ENCODE results near the gene PPP4R2. TPM values are rescaled to one million over a fixed set of nuclear protein-coding genes. Genes with fewer than 3 reads are reported as not detected.

Gene PPP4R2
- total and polyA plus RNA-seq, 9 of the 15 experiments (the other 6 are each of a cell fraction or from before 2014, with no cell fraction given): 11.0 to 49.6 (median 31.6) TPM

DNA sequence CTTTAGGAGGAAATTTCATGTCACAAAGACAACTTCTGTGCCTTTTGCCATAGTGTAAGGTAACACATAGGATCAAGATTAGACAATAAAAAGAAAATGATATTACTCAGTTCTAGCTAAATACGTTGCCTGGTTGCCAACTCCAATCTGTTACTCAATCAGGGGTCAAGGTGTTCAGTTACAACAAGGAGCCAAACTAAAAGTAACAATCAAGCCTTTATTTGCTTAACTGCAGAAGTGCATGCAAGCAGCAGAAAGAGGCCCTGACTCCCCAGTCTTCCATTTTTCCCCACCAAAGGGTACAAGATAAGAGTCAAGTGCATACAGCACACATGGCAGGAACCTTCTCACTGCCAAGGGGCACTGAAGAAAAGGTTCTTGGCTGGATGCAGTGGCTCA, 28.3 kb upstream of the PPP4R2 start:
- Histone ChIP-seq H2AFZ (ENCODE audit: low read depth, low read length) (no peak overlapping the region), H3K79me2 (ENCODE audit: control insufficient read depth, insufficient read depth, low read length) (no peaks in the 10 kb centered on the region), H3K27me3 (ENCODE audit: control insufficient read depth in 2 of 2, insufficient read depth in 2 of 2, low read length in 2 of 2) (no peaks in the 10 kb centered on the region), H3K9me1 (ENCODE audit: control insufficient read depth, insufficient read depth, low read length) (no peaks in the 10 kb centered on the region), H3K27ac (ENCODE audit: extremely low read depth, low read depth, low read length) (no peak overlapping the region), H3K36me3 (ENCODE audit: control insufficient read depth, insufficient read depth, low read length) (no peaks in the 10 kb centered on the region), H4K20me1 (replicated peaks; ENCODE audit: control insufficient read depth, insufficient read depth, low read length) (no peaks in the 10 kb centered on the region), H3K9ac (ENCODE audit: insufficient read depth in 1 of 2, low read depth in 2 of 2, low read length in 2 of 2) (no peak overlapping the region), H3K4me3 (no peak overlapping the region), H3K9me3 (replicated peaks; ENCODE audit: control insufficient read depth, insufficient read depth, low read depth, low read length) (no peaks in the 10 kb centered on the region), H3K4me2 (ENCODE audit: insufficient read depth, low read length) (no peak overlapping the region), H3K4me1 (replicated peaks in 1 of 2; ENCODE audit: control insufficient read depth in 2 of 2, insufficient read depth in 2 of 2, low read length in 2 of 2) (no peaks in the 10 kb centered on the region; a peak in 2 of 5 replicates)
- POLR2A ChIA-PET: no interaction called here
- intact Hi-C loops (cut with micrococcal nuclease) (no loop called here), in situ Hi-C loops (cut with MboI) (no loop called here)
- FAIRE-seq (no peak), DNase-seq (ENCODE audit: extremely low read depth in 1 of 4, low spot score in 3 of 4) (no peak), ATAC-seq (no peak)
- TF ChIP-seq, protein P1, sequence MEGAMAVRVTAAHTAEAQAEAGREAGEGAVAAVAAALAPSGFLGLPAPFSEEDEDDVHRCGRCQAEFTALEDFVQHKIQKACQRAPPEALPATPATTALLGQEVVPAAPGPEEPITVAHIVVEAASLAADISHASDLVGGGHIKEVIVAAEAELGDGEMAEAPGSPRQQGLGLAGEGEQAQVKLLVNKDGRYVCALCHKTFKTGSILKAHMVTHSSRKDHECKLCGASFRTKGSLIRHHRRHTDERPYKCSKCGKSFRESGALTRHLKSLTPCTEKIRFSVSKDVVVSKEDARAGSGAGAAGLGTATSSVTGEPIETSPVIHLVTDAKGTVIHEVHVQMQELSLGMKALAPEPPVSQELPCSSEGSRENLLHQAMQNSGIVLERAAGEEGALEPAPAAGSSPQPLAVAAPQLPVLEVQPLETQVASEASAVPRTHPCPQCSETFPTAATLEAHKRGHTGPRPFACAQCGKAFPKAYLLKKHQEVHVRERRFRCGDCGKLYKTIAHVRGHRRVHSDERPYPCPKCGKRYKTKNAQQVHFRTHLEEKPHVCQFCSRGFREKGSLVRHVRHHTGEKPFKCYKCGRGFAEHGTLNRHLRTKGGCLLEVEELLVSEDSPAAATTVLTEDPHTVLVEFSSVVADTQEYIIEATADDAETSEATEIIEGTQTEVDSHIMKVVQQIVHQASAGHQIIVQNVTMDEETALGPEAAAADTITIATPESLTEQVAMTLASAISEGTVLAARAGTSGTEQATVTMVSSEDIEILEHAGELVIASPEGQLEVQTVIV (CRISPR knock-in tag; IDR thresholded peaks at IDR 0.05; ENCODE audit: borderline replicate concordance): no peak
- TF ChIP-seq RFX1 (IDR thresholded peaks at IDR 0.05): no peak
- TF ChIP-seq ZNF764 (CRISPR knock-in tag; IDR thresholded peaks at IDR 0.05; ENCODE audit: low read depth): no peak
- no peak for TF ChIP-seq ZNF766 (CRISPR knock-in tag; conservative IDR thresholded peaks at IDR 0.05)
- no peak for TF ChIP-seq MAFK (IDR thresholded peaks at IDR 0.05; ENCODE audit: low read length)
- no peak for TF ChIP-seq GATAD2A (IDR thresholded peaks at IDR 0.05)
- no peak for TF ChIP-seq FOXA1 (IDR thresholded peaks at IDR 0.05; ENCODE audit: borderline replicate concordance)
- no peak for TF ChIP-seq SUPT5H (IDR thresholded peaks at IDR 0.05)
- TF ChIP-seq, protein P2, sequence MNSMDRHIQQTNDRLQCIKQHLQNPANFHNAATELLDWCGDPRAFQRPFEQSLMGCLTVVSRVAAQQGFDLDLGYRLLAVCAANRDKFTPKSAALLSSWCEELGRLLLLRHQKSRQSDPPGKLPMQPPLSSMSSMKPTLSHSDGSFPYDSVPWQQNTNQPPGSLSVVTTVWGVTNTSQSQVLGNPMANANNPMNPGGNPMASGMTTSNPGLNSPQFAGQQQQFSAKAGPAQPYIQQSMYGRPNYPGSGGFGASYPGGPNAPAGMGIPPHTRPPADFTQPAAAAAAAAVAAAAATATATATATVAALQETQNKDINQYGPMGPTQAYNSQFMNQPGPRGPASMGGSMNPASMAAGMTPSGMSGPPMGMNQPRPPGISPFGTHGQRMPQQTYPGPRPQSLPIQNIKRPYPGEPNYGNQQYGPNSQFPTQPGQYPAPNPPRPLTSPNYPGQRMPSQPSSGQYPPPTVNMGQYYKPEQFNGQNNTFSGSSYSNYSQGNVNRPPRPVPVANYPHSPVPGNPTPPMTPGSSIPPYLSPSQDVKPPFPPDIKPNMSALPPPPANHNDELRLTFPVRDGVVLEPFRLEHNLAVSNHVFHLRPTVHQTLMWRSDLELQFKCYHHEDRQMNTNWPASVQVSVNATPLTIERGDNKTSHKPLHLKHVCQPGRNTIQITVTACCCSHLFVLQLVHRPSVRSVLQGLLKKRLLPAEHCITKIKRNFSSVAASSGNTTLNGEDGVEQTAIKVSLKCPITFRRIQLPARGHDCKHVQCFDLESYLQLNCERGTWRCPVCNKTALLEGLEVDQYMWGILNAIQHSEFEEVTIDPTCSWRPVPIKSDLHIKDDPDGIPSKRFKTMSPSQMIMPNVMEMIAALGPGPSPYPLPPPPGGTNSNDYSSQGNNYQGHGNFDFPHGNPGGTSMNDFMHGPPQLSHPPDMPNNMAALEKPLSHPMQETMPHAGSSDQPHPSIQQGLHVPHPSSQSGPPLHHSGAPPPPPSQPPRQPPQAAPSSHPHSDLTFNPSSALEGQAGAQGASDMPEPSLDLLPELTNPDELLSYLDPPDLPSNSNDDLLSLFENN (IDR thresholded peaks at IDR 0.05; ENCODE audit: low read depth in 2 of 2, low read length in 2 of 2): no peak
- no peak for TF ChIP-seq YBX1 (IDR thresholded peaks at IDR 0.05)
- no peak for TF ChIP-seq HMG20A (CRISPR knock-in tag; conservative IDR thresholded peaks at IDR 0.05)
- CTCF ChIA-PET (ENCODE audit: low intra/inter-chr PET ratio): no interaction called here
- WGBS (ENCODE audit: insufficient coverage, low coverage, missing lambda C conversion rate): 73% methylated on average over 1 of the region's 1 CpG
- no TSS peak for BruUV-seq (replicated peaks)
